ENCODE results near the gene HSD17B12. TPM values are rescaled to one million over a fixed set of nuclear protein-coding genes. Genes with fewer than 3 reads are reported as not detected.

Gene HSD17B12
- total RNA-seq, 1 donor, result 148 TPM

DNA sequence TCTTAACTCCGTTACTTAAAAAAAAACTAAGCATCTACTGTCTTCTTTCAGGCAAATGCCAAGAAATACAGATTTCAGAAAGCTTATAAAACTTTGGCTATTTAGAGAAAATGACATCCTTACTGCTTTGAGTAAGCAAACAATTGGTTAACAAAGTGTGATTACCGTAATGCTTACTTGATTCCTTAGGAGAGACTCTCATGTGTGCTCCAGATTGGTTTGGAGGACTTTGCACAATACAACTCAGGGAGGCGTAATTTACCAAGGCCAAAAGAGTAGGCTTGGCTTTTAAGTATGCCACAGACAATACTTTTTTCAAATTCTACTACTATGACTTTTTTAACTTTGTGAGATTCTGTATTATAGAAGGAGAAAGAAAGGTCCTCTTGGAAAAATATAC is 123.2 kb downstream of the HSD17B12 start:
- H3K4me3 ChIP-seq (ENCODE audit: low read depth, low read length), result no peak overlapping the region
- TF ChIP-seq, protein P1, sequence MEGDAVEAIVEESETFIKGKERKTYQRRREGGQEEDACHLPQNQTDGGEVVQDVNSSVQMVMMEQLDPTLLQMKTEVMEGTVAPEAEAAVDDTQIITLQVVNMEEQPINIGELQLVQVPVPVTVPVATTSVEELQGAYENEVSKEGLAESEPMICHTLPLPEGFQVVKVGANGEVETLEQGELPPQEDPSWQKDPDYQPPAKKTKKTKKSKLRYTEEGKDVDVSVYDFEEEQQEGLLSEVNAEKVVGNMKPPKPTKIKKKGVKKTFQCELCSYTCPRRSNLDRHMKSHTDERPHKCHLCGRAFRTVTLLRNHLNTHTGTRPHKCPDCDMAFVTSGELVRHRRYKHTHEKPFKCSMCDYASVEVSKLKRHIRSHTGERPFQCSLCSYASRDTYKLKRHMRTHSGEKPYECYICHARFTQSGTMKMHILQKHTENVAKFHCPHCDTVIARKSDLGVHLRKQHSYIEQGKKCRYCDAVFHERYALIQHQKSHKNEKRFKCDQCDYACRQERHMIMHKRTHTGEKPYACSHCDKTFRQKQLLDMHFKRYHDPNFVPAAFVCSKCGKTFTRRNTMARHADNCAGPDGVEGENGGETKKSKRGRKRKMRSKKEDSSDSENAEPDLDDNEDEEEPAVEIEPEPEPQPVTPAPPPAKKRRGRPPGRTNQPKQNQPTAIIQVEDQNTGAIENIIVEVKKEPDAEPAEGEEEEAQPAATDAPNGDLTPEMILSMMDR (IDR thresholded peaks at IDR 0.05; ENCODE audit: insufficient read depth, low read depth, low read length), result no peak
- no peak for DNase-seq (ENCODE audit: low read depth)

DNA sequence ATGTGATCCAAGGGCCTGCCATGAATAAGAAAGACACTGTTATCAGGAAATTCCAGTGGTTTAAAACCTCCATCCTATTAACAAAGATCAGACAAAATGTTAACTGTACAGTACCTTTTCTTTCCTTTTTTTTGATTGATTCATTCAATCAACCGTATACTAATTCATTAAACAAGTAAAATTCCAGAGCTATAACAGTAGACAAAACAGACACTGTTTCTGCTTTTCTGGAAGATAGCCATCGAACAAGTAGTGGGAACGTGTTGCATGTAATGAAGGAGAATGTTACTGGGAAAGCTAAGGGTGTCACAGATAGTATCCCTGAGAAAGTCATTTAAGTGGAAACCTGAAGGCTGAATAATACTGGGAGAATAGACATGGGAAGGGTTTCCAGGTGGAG is 126.4 kb downstream of the HSD17B12 start:
- H3K4me3 ChIP-seq (ENCODE audit: low read depth, low read length), result no peak overlapping the region
- no peak for DNase-seq (ENCODE audit: low read depth)
- TF ChIP-seq, protein P1 (IDR thresholded peaks at IDR 0.05; ENCODE audit: insufficient read depth, low read depth, low read length), result no peak

DNA sequence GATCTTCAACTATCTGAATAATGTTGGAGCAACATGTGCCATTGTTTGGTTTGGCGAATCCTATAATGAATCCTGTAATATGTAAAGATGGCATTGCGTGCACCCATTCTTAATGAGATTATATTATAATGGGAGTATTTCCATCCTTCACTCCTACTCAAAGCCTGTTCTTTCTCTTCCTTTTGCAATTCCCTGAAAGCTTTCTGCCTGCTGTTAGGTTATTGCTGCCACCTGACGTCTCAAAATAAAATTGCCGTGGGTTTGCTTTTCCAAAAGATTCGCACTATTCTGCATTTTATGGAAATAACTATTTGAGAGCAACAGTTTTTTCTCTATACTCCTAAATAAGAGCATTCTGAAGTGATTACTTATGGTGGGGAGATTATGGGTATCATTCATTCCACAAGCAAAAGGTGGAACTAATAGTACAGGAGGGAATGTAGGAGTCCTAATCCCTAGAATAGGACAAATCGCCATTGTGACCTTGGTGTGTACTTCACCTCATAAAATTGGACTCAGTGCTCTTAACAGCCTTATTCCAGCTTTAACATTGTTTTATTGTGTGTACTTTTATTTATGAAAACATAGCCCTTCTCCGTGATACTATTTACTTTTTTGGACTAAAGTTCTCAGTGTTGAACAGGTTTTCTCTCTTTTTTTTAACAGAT is 130.5 kb downstream of the HSD17B12 start:
- TF ChIP-seq, protein P1 (IDR thresholded peaks at IDR 0.05; ENCODE audit: insufficient read depth, low read depth, low read length), result peak; percentile 52
- no peak overlapping the region for H3K4me3 ChIP-seq (ENCODE audit: low read depth, low read length)
- peak; percentile 37 for DNase-seq (ENCODE audit: low read depth)

DNA sequence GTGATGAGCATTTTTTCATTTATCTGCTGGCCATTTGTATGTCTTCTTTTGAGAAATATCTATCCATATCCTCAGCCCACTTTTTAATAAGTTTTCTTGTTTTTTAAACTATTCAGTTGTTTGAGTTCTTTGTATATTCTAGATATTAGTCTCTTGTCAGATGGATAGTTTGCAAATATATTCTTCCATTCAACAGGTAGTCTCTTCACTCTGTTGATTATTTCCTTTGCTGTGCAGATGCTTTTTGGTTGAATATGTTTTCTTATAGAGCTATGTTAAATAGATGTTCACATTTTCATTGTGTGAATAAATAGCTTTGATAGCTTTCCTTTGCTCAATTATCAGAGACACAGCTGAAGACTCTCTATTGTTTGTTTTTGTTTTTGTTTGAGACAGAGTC is 131.9 kb downstream of the HSD17B12 start:
- TF ChIP-seq, protein P1 (IDR thresholded peaks at IDR 0.05; ENCODE audit: insufficient read depth, low read depth, low read length), result no peak
- DNase-seq (ENCODE audit: low read depth), result no peak
- H3K4me3 ChIP-seq (ENCODE audit: low read depth, low read length), result no peak overlapping the region

DNA sequence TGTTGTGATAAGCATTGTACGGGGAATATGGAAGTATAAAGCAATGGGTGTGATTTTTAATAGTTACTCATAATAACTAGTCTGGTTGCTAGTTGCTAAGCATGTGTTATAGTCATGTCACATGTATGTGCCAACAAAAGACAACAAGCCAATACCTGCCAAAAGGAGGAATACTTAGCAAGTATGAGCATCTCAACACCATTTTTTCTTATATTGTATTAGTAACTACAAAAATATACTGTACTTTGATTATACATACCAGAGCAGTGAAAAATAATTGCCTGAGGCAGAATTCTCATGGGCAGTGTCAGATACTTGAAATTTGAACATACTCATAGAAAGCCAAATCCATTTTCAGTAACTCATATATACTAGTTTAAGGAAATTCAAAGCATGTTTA is 137.7 kb downstream of the HSD17B12 start:
- peak; percentile 19 for DNase-seq (ENCODE audit: low read depth)
- H3K4me3 ChIP-seq (ENCODE audit: low read depth, low read length), result no peak overlapping the region
- TF ChIP-seq, protein P1 (IDR thresholded peaks at IDR 0.05; ENCODE audit: insufficient read depth, low read depth, low read length), result no peak

DNA sequence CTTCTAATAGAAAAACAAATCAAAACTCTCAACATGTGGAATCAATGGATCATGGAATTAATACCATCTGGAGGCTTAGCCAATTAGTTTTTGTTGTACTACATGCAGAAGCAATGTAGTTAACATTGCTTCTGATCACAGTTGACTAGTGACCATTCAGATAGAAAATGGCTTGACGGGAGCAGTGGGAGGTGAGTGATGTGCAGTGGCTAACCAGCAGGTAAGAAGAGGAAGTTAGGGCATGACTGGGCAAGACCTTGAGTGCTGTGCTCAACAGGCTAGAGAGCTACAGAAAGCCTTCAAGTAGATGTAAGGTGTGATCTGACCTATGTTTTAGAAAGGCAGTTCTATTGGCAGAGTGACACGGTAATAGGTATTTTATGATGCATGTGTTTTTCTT is 139.4 kb downstream of the HSD17B12 start:
- no peak for DNase-seq (ENCODE audit: low read depth)
- H3K4me3 ChIP-seq (ENCODE audit: low read depth, low read length), result no peak overlapping the region
- TF ChIP-seq, protein P1 (IDR thresholded peaks at IDR 0.05; ENCODE audit: insufficient read depth, low read depth, low read length), result no peak

DNA sequence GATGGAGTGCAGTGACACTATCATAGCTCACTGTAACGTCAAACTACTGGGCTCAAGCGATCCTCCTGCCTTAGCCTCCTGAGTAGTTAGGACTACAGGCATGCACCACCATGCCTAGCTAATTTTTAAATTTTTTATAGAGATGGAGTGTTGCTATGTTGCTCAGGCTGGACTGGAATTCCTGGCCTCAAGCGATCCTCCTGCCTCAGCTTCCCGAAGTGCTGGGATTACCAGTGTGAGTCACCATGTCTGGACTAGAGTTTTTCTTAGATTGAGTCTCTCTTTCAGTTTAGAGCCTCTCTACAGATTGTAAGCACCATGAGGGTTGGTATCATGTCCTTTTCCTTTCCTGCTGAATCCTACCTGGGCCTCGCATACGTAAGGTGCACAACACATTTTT is 142.8 kb downstream of the HSD17B12 start:
- TF ChIP-seq, protein P1 (IDR thresholded peaks at IDR 0.05; ENCODE audit: insufficient read depth, low read depth, low read length), result no peak
- H3K4me3 ChIP-seq (ENCODE audit: low read depth, low read length), result no peak overlapping the region
- DNase-seq (ENCODE audit: low read depth), result no peak
